ENCODE data around the gene POLE. TPM values are rescaled to one million over a fixed set of nuclear protein-coding genes. Genes with fewer than 3 reads are reported as not detected.

Gene POLE
- total and polyA plus RNA-seq, 10 of the 15 experiments (the other 5 are each of a cell fraction or from before 2014, with no cell fraction given) = 2.3 to 103 (median 37.1) TPM

DNA sequence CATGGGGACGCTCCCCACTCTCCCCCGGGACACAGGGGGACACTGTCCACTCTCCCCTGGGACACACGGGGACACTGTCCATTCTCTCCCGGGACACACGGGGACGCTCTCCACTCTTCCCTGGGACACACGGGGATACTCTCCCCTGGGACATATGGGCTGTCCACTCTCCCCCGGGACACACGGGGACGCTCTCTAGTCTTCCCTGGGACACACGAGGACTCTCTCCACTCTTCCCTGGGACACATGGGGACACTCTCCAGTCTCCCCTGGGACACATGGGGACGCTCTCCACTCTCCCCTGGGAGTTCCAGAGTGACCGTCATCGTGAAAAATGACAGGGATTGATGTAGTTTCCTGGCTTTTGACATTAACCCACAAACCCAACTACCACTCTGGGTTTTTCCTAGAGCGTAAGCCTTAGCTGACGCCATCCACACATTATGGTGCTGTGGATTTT is 71.5 kb downstream of the POLE start:
- no peak overlapping the region for H3K4me2 ChIP-seq (ENCODE audit: control insufficient read depth, insufficient read depth)
- no peaks in the 10 kb centered on the region for H3K27me3 ChIP-seq (replicated peaks in 1 of 2; ENCODE audit: control insufficient read depth in 2 of 2, insufficient read depth in 2 of 2, low read length in 1 of 2)
- intact Hi-C loops (cut with micrococcal nuclease; ENCODE audit: unreplicated experiment) = loop anchor here (1.0 kb wide), 2 partner anchors 200 to 461 kb away; no protein-coding TSS in a partner anchor
- no peak for DNase-seq (ENCODE audit: low read depth, low spot score)
- no TSS peak for BruUV-seq (replicated peaks)
- H3K27ac ChIP-seq (ENCODE audit: control insufficient read depth, insufficient read depth) = no peak overlapping the region
- ChIA-PET POLR2A (no interaction called here), RAD21 (ENCODE audit: unreplicated experiment) (interaction anchor here (1.0 to 1.3 kb wide), 4 partner anchors 14 to 201 kb away, joined by 3 to 22 read pairs (median 4); no protein-coding TSS in a partner anchor), SMC1A (ENCODE audit: uncharacterized antibody, unreplicated experiment) (interaction anchor here (1.2 kb wide), 1 partner anchor 202 kb away, joined by 4 read pairs; no protein-coding TSS in a partner anchor), CTCF (interaction anchor here (0.6 to 3.5 kb wide), 14 partner anchors 8 to 716 kb away, joined by 3 to 37 read pairs (median 4); no protein-coding TSS in a partner anchor)
- in situ Hi-C loops (cut with MboI) = no loop called here
- H3K36me3 ChIP-seq (ENCODE audit: control insufficient read depth in 2 of 2, insufficient read depth in 2 of 2, low read length in 1 of 2) = no peaks in the 10 kb centered on the region
- H3K9me3 ChIP-seq (replicated peaks; ENCODE audit: control insufficient read depth, insufficient read depth, low read length) = peaks cover 12% of the 10 kb centered on the region
- 58% methylated on average over 13 of the region's 16 CpGs for WGBS (ENCODE audit: insufficient coverage, insufficient replicate concordance, low lambda C conversion rate, missing lambda C conversion rate)
- no peak overlapping the region for H3K4me3 ChIP-seq
- no peaks in the 10 kb centered on the region for H3K79me2 ChIP-seq (ENCODE audit: control insufficient read depth, insufficient read depth, low read length)
- no peak for ATAC-seq
- H2AFZ ChIP-seq (ENCODE audit: control insufficient read depth, low read depth, low read length) = no peak overlapping the region
- FAIRE-seq = no peak
- H3K9ac ChIP-seq (ENCODE audit: control insufficient read depth, insufficient read depth, low read length) = no peak overlapping the region
- H4K20me1 ChIP-seq (ENCODE audit: control insufficient read depth, insufficient read depth) = no peaks in the 10 kb centered on the region
- no peaks in the 10 kb centered on the region for H3K4me1 ChIP-seq (ENCODE audit: control insufficient read depth, insufficient read depth, low read length)
- TF ChIP-seq JUND (IDR thresholded peaks at IDR 0.05; ENCODE audit: low read depth, low read length) (no peak), CBFB (IDR thresholded peaks at IDR 0.05; ENCODE audit: low read depth) (no peak), FOS (IDR thresholded peaks at IDR 0.05; ENCODE audit: borderline replicate concordance, extremely low read depth, insufficient read length) (no peak), RBBP5 (conservative IDR thresholded peaks at IDR 0.05) (no peak), KLF5 (IDR thresholded peaks at IDR 0.05; ENCODE audit: partially characterized antibody) (no peak), IKZF2 (IDR thresholded peaks at IDR 0.05) (no peak), RB1 (IDR thresholded peaks at IDR 0.05; ENCODE audit: borderline replicate concordance) (no peak), GABPA (IDR thresholded peaks at IDR 0.05; ENCODE audit: low read depth) (no peak), WRNIP1 (IDR thresholded peaks at IDR 0.05; ENCODE audit: borderline replicate concordance, low read depth, low read length) (no peak), NR2C1 (IDR thresholded peaks at IDR 0.05) (no peak), ASH2L (IDR thresholded peaks at IDR 0.05; ENCODE audit: borderline replicate concordance, low read depth) (no peak)
- TF ChIP-seq, protein P1, sequence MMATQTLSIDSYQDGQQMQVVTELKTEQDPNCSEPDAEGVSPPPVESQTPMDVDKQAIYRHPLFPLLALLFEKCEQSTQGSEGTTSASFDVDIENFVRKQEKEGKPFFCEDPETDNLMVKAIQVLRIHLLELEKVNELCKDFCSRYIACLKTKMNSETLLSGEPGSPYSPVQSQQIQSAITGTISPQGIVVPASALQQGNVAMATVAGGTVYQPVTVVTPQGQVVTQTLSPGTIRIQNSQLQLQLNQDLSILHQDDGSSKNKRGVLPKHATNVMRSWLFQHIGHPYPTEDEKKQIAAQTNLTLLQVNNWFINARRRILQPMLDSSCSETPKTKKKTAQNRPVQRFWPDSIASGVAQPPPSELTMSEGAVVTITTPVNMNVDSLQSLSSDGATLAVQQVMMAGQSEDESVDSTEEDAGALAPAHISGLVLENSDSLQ (IDR thresholded peaks at IDR 0.05) = no peak
- TF ChIP-seq, protein P2, sequence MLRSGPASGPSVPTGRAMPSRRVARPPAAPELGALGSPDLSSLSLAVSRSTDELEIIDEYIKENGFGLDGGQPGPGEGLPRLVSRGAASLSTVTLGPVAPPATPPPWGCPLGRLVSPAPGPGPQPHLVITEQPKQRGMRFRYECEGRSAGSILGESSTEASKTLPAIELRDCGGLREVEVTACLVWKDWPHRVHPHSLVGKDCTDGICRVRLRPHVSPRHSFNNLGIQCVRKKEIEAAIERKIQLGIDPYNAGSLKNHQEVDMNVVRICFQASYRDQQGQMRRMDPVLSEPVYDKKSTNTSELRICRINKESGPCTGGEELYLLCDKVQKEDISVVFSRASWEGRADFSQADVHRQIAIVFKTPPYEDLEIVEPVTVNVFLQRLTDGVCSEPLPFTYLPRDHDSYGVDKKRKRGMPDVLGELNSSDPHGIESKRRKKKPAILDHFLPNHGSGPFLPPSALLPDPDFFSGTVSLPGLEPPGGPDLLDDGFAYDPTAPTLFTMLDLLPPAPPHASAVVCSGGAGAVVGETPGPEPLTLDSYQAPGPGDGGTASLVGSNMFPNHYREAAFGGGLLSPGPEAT (IDR thresholded peaks at IDR 0.05; ENCODE audit: low read depth) = no peak
- TF ChIP-seq, protein P3, sequence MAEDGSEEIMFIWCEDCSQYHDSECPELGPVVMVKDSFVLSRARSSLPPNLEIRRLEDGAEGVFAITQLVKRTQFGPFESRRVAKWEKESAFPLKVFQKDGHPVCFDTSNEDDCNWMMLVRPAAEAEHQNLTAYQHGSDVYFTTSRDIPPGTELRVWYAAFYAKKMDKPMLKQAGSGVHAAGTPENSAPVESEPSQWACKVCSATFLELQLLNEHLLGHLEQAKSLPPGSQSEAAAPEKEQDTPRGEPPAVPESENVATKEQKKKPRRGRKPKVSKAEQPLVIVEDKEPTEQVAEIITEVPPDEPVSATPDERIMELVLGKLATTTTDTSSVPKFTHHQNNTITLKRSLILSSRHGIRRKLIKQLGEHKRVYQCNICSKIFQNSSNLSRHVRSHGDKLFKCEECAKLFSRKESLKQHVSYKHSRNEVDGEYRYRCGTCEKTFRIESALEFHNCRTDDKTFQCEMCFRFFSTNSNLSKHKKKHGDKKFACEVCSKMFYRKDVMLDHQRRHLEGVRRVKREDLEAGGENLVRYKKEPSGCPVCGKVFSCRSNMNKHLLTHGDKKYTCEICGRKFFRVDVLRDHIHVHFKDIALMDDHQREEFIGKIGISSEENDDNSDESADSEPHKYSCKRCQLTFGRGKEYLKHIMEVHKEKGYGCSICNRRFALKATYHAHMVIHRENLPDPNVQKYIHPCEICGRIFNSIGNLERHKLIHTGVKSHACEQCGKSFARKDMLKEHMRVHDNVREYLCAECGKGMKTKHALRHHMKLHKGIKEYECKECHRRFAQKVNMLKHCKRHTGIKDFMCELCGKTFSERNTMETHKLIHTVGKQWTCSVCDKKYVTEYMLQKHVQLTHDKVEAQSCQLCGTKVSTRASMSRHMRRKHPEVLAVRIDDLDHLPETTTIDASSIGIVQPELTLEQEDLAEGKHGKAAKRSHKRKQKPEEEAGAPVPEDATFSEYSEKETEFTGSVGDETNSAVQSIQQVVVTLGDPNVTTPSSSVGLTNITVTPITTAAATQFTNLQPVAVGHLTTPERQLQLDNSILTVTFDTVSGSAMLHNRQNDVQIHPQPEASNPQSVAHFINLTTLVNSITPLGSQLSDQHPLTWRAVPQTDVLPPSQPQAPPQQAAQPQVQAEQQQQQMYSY (CRISPR knock-in tag; IDR thresholded peaks at IDR 0.05) = no peak
- TF ChIP-seq, protein P4, sequence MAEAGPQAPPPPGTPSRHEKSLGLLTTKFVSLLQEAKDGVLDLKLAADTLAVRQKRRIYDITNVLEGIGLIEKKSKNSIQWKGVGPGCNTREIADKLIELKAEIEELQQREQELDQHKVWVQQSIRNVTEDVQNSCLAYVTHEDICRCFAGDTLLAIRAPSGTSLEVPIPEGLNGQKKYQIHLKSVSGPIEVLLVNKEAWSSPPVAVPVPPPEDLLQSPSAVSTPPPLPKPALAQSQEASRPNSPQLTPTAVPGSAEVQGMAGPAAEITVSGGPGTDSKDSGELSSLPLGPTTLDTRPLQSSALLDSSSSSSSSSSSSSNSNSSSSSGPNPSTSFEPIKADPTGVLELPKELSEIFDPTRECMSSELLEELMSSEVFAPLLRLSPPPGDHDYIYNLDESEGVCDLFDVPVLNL (IDR thresholded peaks at IDR 0.05; ENCODE audit: low read depth, low read length) = no peak

Measured in GM12878 (cell line).